ENCODE results near the gene C19orf12.

Gene C19orf12

DNA sequence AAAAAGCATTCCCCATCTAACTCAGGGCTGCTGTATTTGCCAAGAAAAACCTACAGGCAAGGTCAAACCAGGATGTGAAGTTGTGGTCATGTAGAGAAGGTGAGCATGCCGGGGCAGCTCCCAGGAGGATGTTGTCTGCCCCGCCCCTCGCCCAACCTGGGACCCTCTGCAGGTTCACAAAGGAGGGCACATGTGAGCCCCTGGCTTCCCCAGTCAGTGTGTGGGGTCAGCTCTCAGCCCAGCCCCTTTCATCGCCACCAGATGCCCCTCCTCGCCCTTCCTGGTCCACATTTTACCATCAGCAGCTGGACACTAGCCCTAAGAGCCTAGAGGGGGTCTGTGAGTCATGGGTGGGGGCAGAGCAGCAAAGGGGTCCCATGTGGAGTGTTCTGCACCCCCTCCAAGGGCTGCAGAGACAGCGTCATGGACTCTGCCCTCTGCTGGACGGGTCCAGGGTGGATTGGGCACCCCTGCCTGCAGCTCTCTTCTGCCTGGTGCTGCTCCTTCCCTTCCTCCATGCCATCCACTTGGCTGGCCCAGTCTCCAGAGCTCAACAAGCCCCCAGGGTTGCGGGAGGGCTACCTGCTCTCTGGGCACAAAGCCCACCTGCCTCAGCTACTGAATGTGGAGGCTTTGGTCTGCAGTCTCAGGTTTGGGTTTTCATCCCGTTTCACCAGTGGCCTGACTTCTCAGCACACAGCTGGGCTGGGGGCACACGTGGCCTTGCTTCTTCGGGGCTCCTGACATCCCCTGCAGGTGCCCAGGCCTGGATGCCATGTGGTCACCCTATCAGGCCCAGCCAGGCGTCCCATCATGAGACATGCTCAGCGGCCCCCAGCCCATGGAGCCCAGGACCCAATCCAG lies 46.1 kb downstream of the C19orf12 start:
- ATAC-seq: no peak
- Mint-ChIP-seq H3K27ac (peak overlapping the region; percentile 63), H3K4me3 (no peak overlapping the region), H3K9me3 (no peaks in the 10 kb centered on the region), H3K27me3 (no peaks in the 10 kb centered on the region), H3K4me1 (peaks cover 84% of the 10 kb centered on the region), H3K36me3 (peaks cover 16% of the 10 kb centered on the region)

DNA sequence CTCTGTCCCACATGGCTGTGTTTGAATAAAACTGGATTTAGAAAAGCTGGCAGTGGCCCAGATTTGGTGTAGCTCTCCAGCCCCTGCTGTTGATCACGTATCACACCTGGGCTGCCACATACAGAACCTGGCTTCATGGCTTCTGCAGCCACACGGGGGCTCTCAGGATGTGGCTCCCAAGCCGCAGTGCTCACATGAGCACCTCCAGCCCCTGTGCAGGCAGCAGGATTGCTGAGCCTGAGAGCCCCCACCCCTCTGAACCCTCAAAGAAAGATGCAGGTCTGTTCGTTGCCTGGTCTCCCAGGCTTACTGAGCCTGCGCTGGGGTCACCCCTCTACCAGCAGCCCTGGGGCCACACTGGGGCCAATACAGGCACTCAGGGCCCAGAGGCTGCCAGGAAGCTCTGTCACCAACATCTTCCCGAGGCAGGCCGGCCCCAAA lies 47.1 kb downstream of the C19orf12 start:
- no peak for ATAC-seq
- Mint-ChIP-seq H3K36me3 (peaks cover 16% of the 10 kb centered on the region), H3K9me3 (no peaks in the 10 kb centered on the region), H3K27ac (peak overlapping the region; percentile 49), H3K27me3 (no peaks in the 10 kb centered on the region), H3K4me1 (peaks cover 73% of the 10 kb centered on the region), H3K4me3 (no peak overlapping the region)

DNA sequence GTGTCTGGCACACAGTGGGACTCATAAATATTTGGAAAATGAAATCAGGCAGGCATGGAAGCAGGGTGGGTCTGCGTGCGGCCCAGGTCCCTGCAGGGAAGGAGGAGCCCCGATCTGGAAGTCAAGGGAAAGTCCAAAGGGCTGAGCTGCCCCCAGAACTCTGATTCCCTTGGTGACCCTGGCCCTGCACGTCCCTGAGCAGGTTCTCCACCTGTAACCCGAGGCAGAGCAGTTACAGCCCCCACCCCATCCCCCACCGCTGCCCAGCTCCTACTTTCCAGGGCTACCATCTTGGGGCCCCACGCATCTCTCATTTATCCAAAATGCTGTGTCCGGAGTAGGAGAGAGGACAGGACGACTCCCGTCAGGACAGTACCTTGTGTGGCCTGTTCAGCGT lies 47.7 kb downstream of the C19orf12 start:
- H3K4me3 Mint-ChIP-seq: peak overlapping the region; percentile 83
- no peak for ATAC-seq
- peak overlapping the region; percentile 59 for H3K27ac Mint-ChIP-seq
- H3K9me3 Mint-ChIP-seq: no peaks in the 10 kb centered on the region
- no peaks in the 10 kb centered on the region for H3K27me3 Mint-ChIP-seq
- peaks cover 68% of the 10 kb centered on the region for H3K4me1 Mint-ChIP-seq
- H3K36me3 Mint-ChIP-seq: peaks cover 16% of the 10 kb centered on the region

DNA sequence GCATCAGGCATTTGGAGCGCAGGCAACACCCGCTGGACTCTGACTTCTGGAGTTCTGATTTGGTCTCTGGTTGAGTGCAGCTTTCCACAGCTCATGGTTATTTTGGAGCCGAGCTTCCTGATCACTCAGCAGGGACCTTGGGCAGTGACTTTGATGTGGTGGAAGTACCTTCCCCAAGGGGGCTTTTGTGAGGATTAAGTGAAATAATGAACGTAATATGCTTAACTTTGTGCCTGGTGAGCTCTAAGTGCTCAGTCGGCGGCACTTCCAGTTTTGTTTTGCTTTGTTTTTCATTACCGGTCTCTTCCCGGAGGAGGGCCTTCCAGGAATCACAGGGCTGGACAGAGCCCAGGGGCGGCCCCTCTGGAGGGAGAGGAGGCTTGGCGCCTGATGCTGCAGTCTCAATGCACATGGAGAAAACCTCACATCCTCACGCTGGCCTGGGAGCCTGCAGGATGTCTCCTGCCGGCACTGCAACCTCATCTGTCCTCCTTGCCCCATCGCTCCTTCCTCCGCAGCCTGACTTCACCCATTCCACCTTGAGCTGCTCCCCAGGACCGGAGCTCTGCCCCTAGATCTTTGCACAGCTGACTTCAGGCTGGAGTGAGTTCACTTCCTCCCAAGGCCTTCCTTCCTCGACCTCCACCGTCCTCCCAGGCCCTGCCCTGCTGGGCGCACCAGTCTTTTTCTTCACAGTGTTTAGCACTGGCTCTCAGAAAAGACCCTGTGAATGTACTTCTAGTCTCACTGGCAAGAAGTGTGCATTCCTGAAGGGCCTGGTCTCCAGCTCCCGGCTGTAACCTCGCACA lies 48.3 kb downstream of the C19orf12 start:
- H3K36me3 Mint-ChIP-seq: peaks cover 16% of the 10 kb centered on the region
- peak overlapping the region; percentile 83 for H3K4me3 Mint-ChIP-seq
- ATAC-seq: no peak

DNA sequence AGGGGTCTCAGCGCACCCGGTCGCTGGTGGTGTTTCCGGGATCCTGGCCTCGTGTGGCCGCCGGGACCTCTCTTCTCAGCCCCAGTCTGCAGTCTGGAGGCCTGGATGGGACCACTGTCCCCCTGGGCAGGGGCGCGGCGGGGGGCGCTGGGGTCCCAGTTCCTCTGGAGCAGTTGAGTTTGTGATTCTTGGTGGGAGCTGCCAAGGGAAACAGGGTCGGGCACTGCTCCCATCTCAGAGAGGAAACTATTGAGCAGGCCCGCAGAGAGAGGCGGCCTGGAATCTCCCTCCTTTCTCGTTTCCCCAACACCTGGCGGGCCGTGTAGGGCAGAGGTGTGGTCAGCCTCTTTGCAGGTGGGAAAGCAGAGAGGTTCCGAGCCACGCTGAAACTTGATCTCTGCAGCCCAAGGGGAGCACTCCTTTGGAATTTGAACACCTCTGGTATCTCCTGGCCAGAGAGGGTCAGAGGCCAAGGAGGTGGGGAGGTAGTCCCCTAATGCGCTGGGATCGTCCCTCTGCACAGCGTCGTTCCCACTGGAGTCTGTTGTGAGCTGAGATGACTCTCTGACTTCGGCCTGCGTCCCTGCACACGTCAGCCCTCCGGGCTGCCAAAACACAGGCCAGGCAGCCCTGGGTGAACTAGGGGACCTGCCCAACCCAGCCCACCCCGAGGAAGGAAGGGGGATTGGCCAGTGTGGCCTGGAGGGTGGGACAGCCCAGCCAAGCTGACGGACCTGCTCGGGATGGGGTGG lies 49.1 kb downstream of the C19orf12 start:
- H3K36me3 Mint-ChIP-seq: peaks cover 8% of the 10 kb centered on the region
- ATAC-seq: peak; percentile 37
- H3K9me3 Mint-ChIP-seq: no peaks in the 10 kb centered on the region
- H3K4me3 Mint-ChIP-seq: peak overlapping the region; percentile 83
- H3K4me1 Mint-ChIP-seq: peaks cover 54% of the 10 kb centered on the region
- H3K27ac Mint-ChIP-seq: peak overlapping the region; percentile 59
- H3K27me3 Mint-ChIP-seq: no peaks in the 10 kb centered on the region

More for the DNA sequence above, 48.3 kb downstream of the C19orf12 start:
- Mint-ChIP-seq H3K27me3 (no peaks in the 10 kb centered on the region), H3K9me3 (no peaks in the 10 kb centered on the region), H3K4me1 (peaks cover 62% of the 10 kb centered on the region), H3K27ac (peak overlapping the region; percentile 59)

DNA sequence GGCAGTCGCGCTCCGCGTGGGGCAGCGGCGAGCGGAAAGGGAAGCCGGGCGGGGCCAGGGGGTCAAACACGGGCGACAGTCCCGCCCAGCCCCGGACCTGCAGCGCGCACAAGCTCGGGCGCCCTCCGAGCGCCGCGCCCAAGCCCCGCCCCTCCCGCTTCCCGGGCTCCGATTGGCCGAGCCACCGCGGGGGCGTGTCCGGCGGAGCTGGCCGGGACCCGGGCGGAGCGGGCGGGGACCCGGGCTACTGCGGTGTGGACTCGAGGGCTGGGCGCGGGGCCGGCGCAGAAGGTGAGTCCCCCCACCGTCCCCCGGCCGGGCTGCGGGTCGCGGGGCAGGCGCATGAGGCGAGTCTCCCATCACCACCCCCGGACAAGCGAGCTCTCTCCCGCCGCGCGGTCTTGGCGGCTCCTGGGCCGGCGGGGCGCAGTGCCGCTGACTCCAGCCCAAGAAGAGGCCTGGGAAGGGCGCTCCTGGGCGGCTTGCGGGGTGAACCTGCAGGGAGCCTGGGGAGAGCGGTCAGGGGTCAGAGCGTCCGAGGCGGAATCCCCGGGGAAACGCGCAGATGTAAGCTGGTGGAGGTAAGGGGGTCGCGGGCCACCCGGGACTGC lies 49.7 kb downstream of the C19orf12 start, which contains the start of gene PLEKHF1:
TSS of gene PLEKHF1 (plus strand) at position 247 of the 611 bp plus-strand sequence. CDS start 8,379 bp downstream, outside the sequence.
- peaks cover 49% of the 10 kb centered on the region for H3K4me1 Mint-ChIP-seq

DNA sequence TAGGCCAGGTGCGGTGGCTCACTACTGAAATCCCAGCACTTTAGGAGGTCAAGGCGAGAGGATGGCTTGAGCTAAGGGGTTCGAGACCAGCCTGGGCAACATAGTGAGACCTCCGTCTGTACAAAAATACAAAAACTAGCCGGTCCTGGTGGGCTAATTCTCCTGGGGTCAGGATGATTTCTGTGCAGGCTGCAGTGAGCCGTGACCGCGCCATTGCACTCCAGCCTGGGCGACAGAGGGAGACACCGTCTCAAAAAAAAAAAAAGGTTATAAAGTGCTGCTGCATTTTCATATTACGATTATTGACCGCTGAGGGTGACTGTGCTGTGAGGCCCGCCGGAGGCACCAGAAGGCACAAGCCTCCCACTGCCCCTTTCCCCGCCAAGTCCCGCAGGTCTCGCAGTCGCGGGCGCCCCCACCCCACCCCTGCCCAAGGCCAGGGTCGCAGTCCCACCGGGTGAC lies 50.3 kb downstream of the C19orf12 start:
- ATAC-seq: no peak
- Mint-ChIP-seq H3K4me1 (peaks cover 44% of the 10 kb centered on the region), H3K27ac (peak overlapping the region; percentile 59), H3K36me3 (peaks cover 4% of the 10 kb centered on the region), H3K27me3 (no peaks in the 10 kb centered on the region), H3K9me3 (no peaks in the 10 kb centered on the region), H3K4me3 (peak overlapping the region; percentile 83)

More for the DNA sequence above, 49.7 kb downstream of the C19orf12 start, which contains the start of gene PLEKHF1:
- Mint-ChIP-seq H3K36me3 (peaks cover 7% of the 10 kb centered on the region), H3K4me3 (peak within 1 kb of the TSS; percentile 83), H3K27me3 (no peaks in the 10 kb centered on the region), H3K27ac (peak within 1 kb of the TSS; percentile 59), H3K9me3 (no peaks in the 10 kb centered on the region)
- ATAC-seq: peak; percentile 95

DNA sequence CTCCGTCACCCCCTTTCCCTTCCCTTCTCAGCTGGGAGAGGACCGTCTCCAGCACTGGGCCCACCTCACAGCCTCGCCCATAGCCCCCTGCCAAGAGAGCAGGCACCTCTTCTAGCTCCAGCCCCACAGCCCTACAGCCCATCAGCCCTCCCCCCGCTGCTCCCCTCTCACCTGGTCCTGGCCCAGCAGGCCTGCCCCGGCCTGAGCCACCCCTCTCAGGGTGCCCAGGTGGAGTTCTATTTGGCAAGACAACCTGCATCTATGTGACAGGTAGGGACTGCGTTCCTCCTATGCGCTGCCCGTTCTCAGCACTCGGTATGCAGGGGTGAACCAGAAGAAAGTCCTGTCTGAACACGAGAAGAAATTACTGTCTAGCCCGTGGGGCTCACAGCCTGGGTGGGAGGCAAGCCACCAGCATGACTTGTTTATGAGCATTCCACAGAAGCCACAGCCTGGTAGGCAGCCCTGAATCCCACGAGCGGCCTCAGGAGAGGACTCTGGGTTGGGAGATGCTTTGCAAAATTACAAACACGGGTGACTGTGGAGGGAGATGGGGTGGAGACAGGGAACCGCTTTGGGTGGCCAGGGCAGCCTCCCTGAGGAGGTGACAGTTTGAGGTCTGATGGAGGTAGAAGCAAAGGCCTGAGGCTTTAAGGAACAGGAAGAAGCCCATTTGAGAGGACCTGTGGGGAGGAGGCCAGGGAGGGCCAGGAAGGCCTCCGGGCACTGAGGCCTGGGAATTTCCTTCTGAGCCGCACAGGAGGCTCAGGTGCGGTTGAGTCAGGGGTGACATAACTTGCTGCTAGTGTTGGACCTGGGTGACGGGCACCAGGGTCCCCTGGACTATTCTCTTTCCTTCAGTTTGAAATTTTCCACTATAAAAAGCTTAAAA lies 51.0 kb downstream of the C19orf12 start:
- H3K27ac Mint-ChIP-seq: peak overlapping the region; percentile 59
- no peaks in the 10 kb centered on the region for H3K36me3 Mint-ChIP-seq
- H3K9me3 Mint-ChIP-seq: no peaks in the 10 kb centered on the region
- ATAC-seq: no peak
- H3K27me3 Mint-ChIP-seq: no peaks in the 10 kb centered on the region
- H3K4me1 Mint-ChIP-seq: peaks cover 40% of the 10 kb centered on the region
- peak overlapping the region; percentile 83 for H3K4me3 Mint-ChIP-seq

DNA sequence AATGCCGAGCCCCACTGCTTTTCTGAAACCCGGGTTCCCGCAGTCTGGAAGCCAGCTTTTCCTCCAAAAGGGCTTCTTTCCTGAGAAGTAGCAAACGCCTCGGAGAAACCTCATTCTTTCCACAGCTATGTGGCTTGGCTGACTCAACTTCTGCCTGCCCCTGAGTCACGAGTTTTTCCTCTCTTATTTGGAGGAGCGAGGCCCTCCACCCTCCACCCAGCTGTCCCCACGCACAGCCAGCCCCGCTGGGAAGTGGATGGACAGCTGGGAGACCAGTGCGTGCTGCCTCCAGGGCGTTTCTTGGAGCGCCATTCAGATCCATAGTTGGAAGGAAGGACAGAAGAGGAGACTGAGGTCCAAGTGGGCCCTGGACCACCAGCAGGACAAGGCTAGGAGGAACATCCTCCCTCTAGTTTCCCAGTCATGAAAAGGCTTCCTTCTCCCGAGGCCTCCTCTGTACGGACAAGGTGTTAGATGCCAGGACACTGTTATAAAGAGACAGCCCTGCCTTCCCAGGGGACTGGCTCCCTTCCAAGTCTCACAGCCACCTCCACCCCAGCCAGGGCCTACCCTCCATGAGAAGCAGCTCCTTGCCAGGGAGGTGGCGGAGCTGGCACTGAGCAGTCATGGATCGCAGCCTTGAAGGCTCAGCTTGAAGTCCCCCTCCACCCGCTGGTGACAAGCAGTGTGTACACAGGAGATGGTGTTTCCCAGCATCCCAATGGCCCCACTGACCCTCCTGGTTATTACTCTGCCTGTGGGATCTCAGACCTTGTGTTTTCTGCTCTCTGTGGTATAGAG lies 52.3 kb downstream of the C19orf12 start:
- no peaks in the 10 kb centered on the region for H3K36me3 Mint-ChIP-seq
- no peak overlapping the region for H3K4me3 Mint-ChIP-seq
- H3K4me1 Mint-ChIP-seq: peaks cover 29% of the 10 kb centered on the region
- H3K27ac Mint-ChIP-seq: no peak overlapping the region
- ATAC-seq: no peak
- H3K9me3 Mint-ChIP-seq: no peaks in the 10 kb centered on the region
- H3K27me3 Mint-ChIP-seq: no peaks in the 10 kb centered on the region

DNA sequence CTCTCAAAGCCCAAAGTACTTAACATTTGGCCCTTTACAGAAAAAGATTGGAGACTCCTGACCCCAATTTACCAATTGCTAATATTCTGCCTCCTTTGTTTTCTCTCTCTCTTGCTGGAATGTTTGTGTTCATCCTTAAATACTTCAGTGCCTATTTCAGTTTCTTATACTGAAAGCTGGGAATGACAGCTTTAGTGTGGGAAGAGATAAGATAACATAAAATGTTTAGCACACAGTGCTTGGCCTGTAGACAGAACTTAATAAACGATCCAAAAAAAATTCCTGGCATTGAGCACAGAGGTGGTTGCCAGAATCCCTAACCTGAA lies 52.8 kb downstream of the C19orf12 start:
- Mint-ChIP-seq H3K27ac (no peak overlapping the region), H3K9me3 (no peaks in the 10 kb centered on the region), H3K36me3 (no peaks in the 10 kb centered on the region), H3K4me3 (no peak overlapping the region), H3K27me3 (no peaks in the 10 kb centered on the region), H3K4me1 (peaks cover 23% of the 10 kb centered on the region)
- no peak for ATAC-seq

DNA sequence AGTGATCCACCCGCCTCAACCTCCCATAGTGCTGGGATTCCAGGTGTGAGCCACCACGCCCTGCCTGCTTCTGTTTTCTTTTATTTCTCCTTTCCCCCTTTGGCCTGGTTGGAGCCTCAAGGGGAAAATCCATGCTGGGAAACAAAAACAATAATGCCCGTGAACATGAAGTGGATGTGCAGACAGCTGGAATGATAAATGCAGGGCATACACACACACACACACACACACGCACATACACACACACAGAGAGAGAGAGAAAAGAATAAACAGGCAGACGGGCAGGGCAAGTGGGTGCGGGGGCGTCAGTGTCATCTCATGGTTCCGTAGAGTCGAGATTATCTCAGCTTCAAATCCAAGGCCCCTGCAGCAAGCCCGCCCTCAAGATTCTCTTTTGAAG lies 54.2 kb downstream of the C19orf12 start:
- H3K27me3 Mint-ChIP-seq: no peaks in the 10 kb centered on the region
- no peak for ATAC-seq
- H3K9me3 Mint-ChIP-seq: no peaks in the 10 kb centered on the region
- H3K27ac Mint-ChIP-seq: no peak overlapping the region
- H3K36me3 Mint-ChIP-seq: no peaks in the 10 kb centered on the region
- H3K4me3 Mint-ChIP-seq: no peak overlapping the region
- H3K4me1 Mint-ChIP-seq: peaks cover 9% of the 10 kb centered on the region

DNA sequence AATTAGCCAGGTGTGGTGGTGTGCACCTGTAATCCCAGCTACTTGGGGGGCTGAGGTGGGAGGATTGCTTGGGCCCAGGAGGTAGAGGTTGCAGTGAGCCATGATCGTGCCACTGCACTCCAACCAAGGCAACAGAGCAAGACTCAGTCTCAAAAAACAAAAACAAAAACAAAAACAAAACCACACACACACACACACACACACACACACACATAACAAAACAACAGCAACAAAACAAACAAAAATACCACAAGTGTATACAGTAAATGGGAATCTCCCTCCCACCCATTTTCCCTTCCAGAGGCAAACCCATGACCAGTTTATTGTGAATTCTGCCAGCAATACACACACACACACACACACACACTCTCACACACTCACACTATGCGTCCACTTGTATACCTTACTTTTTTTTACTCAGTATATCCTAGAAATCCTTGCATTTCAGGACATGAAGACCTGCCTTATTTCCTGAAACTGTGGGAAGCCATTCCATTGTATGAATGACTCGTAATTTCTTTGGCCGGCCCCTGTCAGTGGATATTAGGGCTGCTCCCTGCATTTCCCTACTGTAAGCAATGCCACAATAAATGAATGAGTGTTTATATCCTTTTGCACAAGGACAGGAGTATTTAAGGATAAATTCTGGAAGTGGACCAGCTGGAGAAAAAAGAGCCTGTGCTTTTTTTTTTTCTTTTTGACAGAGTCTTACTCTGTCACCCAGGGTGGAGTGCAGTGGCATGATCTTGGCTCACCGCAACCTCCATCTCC lies 56.7 kb downstream of the C19orf12 start:
- Mint-ChIP-seq H3K4me3 (no peak overlapping the region), H3K9me3 (no peaks in the 10 kb centered on the region), H3K36me3 (no peaks in the 10 kb centered on the region), H3K27me3 (no peaks in the 10 kb centered on the region), H3K27ac (no peak overlapping the region), H3K4me1 (no peaks in the 10 kb centered on the region)
- no peak for ATAC-seq
